GM19239 (cell line): ENCODE data around the gene CUBN.

Source experiments
- DNase-seq: peaks from one replicate; pipeline ENCODE4 v3.0.0; 2011; ENCODE audit warnings: low spot score; ENCODE audit not compliant: insufficient read length
- FAIRE-seq: peaks from 2 replicates; lab custom pipeline; 2011; peaks lifted over from hg19 to GRCh38; lab: Jason Lieb, UNC

Gene CUBN

DNA sequence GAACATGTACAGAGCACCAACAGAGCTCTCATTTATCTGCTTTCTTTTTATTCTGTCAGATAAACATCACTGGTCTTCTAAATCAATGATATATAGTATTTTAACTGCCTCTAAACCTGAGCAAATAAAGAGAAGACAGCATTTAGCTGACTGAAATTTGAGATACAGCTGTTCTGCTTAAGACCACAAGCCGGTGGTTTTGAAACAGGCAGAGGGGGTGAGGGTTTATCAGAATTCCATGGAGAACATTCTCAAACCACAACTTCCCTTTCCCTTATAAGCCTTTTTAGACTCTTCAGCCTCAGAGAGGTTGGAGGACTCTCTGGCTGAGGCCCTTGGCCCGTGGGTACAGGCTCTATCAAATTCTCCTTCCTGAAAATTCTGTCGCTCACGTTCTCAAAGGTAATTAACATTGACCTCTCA lies 225.0 kb downstream of the CUBN start:
- FAIRE-seq (no peak), DNase-seq (no peak)

DNA sequence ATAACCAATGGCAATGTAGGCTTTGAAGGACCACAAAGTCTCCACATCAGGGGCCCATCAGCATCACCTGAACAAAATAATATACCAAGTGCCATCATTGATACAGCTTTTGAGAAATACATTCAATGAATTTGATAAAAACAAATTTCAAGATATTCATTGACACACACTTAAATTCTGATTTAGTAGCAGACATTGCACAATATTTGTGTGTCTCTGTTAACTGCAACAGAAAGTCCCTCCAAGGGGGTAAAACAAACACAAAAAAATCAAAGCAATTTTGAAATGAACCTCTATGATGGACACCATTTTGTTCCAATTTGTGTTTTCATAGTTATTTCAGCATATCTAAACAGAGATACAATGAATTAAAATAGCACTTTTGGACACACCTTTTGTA lies 225.6 kb downstream of the CUBN start:
- DNase-seq, result no peak
- FAIRE-seq, result no peak

DNA sequence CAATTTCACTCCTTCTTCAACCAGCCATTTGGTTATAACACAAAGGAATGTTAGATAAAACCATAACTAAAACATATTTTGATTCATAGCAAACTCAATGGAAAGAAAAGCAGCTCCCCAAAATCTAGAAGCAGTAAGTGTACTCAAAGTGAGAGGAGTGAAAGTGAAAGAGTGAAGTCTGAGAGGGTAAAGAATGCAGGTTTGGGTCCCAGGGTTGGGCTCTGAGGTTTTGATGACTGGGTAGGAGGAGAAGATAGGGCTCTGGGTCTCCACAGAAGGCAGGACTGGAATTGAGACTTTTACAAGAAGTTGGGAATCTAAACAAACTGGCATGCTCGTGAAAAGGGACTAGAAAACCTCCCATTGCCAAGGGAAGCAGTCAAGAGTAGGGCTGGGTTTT lies 227.0 kb downstream of the CUBN start:
- DNase-seq (no peak), FAIRE-seq (no peak)

DNA sequence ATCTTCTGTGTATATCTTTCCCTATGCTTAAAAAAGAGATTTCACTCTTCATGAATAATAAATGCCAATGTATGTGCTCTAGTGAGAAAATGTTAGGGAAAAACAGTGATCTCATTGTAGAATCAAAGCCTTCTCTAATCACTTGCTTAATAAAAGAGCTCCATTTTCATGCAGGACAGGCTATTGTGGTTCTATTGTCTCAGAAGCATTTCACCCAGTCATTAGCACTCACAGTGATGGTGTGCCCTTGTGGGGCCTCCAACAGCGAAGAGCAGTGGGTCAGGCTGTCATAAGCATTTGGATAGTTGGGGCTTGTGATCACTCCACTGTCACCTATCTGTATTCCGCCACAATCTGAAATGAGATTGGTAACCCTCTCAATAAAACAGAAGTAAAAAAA lies 228.5 kb downstream of the CUBN start:
- DNase-seq (no peak), FAIRE-seq (no peak)

DNA sequence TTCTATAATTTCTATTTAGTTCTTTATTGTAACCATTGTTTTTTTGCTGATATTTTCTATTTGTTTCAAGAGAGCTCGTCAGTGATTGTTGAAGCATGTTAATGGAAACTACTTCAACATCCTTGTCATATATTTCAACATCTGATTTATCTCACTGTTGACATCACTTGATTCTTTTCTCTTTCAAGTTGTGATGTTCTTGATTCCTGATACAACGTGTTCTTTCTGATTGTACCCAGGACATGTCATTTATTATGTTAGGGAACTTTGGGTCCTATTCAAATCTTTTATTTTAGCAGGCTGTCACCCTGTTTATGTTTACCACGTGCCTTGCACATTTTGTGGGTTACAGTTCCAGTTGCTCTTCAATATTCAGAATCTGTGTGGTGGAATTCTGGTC lies 232.6 kb downstream of the CUBN start:
- DNase-seq (no peak), FAIRE-seq (no peak)

DNA sequence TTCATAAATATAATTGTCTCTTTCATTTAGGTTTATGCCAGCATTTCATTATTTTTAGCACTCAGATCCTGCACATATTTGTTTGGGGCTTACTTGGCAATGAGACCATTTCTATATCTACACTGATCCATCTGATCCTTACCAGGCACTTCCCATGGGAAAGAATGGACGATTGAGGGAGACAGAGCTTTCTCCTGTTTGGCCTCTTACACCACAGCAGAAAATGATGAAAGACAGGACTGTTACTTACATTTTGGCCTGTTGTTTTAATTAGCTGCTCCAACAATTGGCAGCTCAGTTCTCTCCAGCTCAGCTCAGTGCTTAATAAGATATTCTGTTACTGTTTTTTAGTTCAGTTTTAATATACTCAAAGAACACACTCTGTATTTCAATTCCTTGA lies 234.8 kb downstream of the CUBN start:
- FAIRE-seq (no peak), DNase-seq (no peak)

DNA sequence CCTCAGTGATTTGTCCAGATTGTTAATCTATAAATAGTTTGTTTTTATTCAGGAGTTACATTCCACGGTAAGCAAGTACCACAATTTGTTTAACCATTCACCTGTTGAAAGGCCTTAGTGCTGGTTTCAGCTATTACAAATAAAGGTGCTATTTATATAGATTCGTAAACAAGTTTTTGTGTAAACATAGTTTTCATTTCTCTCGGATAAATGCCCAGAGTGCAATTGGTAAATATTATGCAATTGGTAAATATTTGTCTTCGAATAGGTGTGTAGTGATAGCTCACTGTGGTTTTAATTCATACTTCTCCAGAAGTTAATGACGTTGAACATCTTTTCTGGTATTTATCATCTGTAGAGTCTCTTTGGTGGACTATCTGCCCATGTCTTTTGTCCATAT lies 235.9 kb downstream of the CUBN start:
- DNase-seq (no peak), FAIRE-seq (no peak)

DNA sequence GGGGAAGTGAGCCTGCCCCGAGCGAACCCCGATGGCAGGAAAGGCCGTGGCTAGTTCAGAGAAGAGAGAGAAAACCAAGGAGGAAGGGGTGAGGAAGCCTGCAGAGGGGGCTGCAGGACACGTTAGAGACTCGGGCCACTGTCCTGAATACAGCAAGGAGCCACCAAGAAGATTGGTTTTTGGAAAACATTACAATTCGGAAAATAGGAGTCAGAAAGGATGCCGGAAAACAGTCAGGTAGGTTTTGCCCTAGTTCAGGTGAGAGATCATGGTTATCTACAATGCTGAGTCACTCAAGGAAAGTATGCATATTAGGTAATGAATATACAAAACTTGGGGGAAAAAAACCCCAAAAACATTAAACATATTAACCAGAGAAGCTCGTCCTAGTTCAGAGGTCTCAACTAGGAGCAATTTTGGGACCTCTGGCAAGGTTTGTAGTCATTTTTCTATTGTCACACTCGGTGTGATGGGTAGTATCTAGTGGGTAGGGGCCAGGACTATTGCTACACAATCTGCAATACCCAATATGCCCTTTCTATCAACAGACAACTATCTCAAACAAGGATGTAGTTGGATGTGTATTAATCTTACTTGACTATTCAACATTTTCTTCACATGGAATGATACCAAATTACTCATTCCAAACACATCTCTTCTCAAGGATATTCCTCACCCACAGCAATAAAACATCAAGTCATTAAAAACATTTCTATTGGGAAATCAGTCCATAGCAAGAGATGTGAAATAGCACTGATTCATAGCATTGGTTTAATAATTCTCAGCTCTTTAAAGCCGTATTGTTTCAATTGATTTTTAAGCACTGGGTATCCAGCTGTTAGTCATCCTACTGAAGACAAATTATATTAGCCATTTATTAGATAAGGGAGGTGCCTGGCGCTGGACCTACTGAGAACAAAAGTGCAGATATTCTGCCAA lies 238.0 kb downstream of the CUBN start:
- FAIRE-seq (no peak), DNase-seq (no peak)

DNA sequence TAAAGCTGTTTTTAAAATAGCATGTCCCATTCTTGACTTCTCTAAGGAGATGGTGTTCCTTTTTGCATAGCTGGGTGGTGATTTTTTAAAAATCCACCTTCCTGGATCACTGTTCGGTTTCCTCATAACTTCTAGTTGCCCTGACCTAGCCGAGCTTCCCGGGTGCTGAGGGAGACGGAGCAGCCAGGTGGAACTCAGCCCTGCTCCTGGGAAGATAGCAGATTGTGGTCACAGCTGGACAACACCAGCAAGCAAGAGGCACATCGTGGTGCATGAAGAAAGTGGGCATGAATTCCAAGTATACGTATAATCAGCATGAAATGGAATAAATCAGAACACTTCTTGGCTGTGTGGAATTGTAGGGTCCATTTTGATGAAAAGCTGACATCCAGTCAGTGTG lies 238.9 kb downstream of the CUBN start:
- DNase-seq, result no peak
- no peak for FAIRE-seq

DNA sequence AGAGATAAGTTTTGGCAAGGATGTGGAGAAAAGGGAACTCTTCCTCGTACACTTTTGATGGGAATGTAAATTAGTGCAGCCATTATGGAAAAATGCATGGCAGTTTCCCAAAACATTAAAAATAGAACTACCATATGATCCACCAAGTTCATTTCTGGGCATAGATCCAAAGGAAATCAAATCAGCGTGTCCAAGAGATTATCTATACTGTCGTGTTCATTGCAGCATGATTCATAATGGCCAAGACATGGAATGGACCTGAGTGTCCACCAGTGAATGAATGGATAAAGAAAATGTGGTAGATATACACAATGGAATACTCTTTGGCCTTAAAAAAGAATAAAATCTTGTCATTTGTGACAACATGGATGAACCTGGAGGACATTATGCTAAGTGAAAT lies 242.0 kb downstream of the CUBN start:
- no peak for FAIRE-seq
- DNase-seq, result no peak

DNA sequence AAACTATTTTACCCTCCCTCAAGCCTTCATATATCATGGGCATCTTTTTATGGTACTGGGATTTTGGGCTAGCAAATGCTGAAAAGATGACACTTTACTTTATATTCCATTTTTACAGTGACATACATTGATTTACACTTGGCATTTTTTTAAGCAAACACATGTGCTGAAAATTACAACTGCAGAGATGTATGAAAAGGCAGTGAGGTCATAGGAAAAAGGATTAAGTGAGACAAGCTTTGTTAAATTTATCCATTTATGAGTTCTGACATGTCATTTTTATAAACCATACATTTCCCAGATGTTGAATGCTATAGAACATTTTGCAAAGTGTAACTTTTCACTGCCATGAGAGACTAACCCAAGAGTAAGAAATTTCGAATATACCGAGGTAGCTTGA lies 243.6 kb downstream of the CUBN start:
- DNase-seq, result no peak
- FAIRE-seq, result no peak

DNA sequence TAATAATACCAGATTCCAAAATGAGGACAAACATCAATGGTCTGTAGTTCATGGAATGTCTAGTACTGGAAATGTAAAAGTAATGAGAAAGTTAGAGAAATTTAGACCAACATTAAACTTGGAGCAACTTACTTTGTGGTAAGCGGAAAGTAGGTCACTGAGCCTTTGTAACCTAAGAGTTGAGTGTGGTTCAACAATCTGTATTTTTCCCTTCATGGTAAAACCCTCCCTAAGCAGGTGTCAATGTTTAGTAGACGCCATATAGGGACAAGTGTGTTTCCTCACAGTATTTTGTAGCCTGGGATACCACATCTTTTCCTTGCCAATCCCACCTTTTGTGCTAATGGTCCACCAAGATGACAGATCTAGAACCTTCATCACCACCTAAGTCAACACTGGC lies 245.1 kb downstream of the CUBN start:
- no peak for DNase-seq

DNA sequence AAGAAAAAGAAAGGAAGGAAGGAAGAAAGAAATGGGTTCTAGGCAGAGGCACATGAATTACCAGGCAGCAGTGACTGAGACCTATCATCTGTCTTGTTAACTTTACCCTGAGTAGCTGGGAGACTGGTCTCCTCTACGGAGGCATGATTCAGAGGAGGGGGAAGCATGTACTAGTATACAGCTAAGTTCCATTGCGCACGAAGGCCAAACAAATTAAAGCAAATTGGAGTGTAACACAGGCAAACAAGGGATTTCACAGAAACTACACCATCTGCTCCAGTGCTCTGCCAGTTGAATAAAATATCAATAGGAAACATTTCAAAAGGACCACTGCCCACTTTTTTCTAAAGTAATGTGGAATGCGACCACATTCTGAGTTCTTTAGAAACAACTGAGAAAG lies 246.5 kb downstream of the CUBN start:
- DNase-seq, result no peak
- FAIRE-seq, result no peak

More for the DNA sequence above, 245.1 kb downstream of the CUBN start:
- no peak for FAIRE-seq

DNA sequence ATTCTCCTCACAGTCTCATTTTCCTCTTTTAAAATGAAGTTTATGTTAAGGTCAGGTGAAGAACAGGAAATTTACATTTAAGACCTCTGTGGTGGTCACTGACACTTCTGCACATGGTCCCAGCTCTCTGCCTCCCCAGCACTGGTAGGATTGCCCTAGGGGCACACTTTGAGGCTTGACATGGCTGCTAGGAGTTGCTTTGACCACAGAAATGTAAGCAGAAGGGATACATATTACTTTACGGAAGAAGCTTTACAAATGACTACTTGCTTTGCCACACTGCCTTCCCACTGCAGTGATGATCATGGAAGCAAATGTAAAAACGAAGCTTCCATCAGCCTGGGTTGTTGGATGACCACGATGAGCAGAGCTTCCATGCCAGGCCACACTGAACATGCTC lies 259.3 kb downstream of the CUBN start:
- FAIRE-seq (no peak), DNase-seq (no peak)

DNA sequence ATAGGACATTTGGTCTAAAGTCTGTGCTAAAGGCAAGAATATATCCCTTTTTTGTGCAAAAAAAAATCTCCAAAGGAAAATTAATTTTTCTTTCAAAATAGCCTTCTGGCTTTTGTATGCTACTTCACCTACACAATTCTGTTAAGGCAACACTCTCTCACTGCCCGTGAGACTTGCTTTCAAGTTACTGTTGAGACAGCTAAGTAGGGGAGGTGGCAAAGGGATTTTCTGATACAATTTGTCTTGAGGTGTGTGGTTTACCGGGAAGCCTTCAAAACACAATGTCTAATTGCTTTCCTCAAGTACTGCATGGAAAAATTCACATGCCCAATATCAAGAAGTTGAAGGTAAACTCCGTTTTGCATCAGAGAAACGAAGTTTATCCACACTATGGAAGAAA lies 261.6 kb downstream of the CUBN start:
- FAIRE-seq (no peak), DNase-seq (no peak)

DNA sequence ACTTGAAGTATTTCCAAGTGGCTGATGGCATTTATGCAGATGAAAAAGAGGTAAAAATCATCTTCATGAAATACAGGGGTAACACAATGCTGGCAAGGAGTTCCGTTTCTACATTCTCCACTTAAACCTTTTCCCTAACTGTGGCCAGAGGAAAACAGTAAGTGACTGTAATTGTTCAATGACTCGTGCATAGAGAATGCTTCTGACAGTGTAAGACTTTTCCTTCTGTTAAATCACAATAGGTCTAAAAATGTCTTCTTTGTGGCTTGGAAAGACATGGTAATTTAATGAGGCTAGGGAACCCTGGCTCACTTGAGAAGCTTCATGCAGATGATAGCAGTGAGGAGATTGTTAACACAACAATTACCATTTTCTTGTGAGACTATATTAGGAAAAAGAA lies 262.1 kb downstream of the CUBN start:
- DNase-seq (no peak), FAIRE-seq (no peak)

DNA sequence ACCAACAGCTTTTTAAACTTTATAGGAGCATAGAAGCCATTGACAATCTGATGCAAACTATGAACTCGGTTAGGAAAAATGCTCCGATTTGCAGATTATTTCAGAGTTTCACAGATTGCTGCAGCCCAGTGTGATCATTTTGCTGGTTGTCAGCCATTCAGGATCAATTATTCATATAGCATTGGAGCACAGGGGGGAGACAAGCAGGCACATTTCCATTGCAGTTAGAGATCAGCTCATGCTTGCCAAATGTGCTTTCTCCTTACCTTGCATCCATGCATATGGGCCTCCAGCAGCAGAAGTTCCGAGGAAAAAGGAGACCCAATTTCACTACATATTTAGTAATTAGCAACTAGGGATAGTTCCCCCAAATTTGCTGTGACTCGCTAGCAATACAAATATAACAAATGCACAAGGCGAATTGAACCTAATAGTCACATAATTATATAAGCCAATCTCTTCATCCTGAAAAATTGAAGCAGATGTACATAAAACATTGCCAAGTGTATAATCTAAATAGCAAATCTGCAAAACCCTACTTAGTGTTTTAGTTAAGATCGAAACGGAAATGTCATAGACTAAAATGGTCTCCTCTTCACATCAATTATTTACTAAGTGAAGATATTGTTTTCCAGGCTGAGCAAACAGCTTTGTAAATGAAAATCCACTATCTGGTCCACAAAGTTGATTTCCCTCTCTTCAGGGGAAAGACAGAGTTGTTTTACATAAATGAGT lies 262.9 kb downstream of the CUBN start:
- DNase-seq (no peak), FAIRE-seq (no peak)

DNA sequence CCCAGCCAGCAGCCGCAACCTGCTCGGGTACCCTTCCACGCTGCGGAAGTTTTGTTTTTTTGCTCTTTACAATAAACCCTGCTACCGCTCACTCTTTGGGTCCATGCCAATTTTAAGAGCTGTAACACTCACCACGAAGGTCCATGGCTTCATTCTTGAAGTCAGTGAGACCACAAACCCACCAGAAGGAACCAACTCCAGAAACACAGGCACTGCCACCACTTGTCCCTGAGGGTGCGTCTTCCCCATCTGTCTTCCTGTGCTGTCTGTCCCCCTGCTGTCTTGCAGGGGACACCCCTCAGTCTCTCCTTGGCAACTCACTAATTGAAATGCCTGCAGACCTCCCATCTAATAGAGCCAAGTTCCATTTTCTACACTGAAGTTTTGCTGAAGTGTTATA lies 263.8 kb downstream of the CUBN start:
- DNase-seq (no peak), FAIRE-seq (no peak)

DNA sequence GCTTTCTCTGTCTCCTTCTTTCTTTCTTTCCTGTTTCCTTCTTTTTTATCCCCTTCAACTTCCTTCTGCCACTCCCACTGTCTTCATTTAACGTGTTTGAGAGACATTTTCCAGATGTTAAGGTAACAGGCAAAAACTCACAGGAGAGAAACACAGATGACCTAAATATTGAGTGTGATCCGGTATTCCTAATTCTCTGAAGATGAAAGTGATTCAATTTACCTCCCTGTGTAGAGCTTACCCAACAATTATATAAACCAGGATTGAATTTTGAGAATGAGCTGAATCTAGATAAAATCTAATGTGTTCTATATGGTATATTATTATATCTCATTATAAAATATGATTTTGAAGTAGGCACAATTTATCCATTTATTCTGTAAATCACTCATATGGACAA lies 265.8 kb downstream of the CUBN start:
- no peak for FAIRE-seq

DNA sequence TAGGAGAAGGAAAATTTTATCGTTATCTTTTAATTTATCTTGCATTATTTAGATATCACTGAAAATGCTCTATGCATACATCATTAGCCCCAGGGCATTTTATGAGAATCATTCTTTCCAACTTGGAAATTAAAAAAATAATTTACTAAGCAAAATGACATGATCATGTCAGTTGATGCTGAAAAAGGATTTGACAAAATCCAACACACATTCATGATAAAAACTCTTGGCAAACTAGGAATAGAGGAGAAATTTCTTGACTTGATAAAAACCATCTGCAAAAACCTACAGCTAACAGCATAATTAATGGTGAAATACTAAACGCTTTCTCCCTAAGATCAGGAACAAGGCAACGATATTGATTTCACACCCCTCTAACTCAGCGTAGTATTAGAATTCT lies 272.2 kb downstream of the CUBN start:
- FAIRE-seq (no peak), DNase-seq (no peak)

More for the DNA sequence above, 265.8 kb downstream of the CUBN start:
- DNase-seq, result no peak

DNA sequence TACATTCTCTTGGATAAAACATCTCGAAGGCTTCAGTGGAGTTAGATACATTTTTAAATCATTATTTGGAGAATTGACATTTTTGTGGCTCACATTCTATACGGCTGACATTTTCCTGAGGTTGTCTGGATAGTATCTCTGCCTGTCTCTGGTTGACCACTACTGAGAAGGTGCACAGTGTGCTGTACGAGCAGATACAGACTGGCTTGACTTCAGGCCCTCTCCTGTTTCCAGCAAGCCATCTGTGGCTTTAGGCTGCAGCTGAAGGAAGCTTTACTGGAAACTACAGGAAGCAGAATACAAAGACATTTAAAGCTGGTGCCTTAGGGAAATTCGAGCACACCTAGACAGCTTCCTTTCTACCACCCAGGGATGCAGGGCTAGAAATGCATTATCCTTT lies 273.0 kb downstream of the CUBN start:
- no peak for FAIRE-seq

DNA sequence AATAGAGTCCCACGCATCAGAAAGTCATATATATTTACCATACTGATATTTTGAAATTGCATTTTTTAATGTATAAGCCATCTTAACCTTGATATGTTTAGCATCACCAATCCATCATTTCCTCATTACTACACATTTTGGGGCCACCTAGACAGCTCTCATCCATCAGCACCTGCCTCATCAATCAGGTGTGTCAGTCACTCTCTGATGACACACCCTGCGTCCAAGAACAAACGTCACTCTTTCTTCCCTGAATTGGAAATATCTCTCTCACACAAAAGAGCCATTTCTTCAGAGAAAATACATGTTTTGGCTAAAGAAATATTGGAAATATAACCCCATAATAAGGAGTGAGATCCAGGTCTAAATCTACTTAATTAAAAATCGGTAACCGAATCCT lies 273.5 kb downstream of the CUBN start:
- FAIRE-seq (no peak), DNase-seq (no peak)

More for the DNA sequence above, 273.0 kb downstream of the CUBN start:
- DNase-seq, result no peak
